Activated T-helper 9 cell treated with anti-CD3 and anti-CD28 coated beads, Interleukin-2, amount 50 U/mL, for 16 hours (primary cell): Measurements from ENCODE around the gene POLD3.

Source experiments
- DNase-seq: peaks from one replicate; pipeline ENCODE4 v3.0.0-alpha.2; 2020; ENCODE audit warnings: low read depth

The POLD3 gene

DNA sequence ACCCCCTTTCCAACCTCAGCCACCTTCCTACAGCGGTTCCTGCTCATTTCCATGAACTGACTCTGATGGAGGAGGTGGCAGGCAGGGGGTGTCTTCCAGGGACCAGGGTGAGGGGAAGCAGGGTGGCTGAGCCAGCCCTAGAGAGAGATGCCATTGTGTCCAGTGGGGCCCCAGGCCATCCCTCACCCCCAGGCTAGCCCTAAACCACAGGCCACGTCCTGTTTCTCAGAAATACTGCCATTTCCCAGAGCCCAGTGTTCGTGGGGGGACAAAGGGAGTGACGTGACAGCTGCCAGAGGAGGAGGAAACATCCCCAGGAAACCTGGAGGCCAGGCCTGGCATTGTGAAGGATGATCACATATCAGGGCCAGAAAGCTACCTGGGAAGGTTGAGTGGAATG lies 99.4 kb downstream of the POLD3 start:
- DNase-seq: no peak
